Naive thymus-derived CD4-positive, alpha-beta T cell (primary cell): ENCODE data around the gene SMCHD1. TPM values are rescaled to one million over a fixed set of nuclear protein-coding genes. Genes with fewer than 3 reads are reported as not detected.

ENCODE experiments used
- ATAC-seq: fragments of 150-1000 bp; cut with Tn5 transposase; 2 replicates; pipeline ENCODE4 v1.10.0; 2021; ENCODE audit warnings: mild to moderate bottlenecking, moderate library complexity
- CTCF ChIA-PET: fragments of 350-600 bp; sonication (Branson Sonifier 250); formaldehyde crosslinking; loops from one replicate; lab custom pipeline; 2021; ENCODE audit warnings: antibody characterized with exemption; lab: Charles Lee
- POLR2A ChIA-PET: fragments of 350-600 bp; sonication (Branson Sonifier 250); formaldehyde crosslinking; loops from one replicate; lab custom pipeline; 2021; ENCODE audit warnings: antibody characterized with exemption, inconsistent platforms; lab: Charles Lee
- DNase-seq, 9 donors: peaks; one replicate each; pipeline versions ENCODE4 v3.0.0 to v3.0.0-alpha.2; 2020 to 2022; ENCODE audit warnings: mixed read lengths in 1 of 9
- H3K27ac ChIP-seq: one replicate; pipeline ENCODE4 v1.7.0; 2013; ENCODE audit warnings: mild to moderate bottlenecking, low read depth, low read length, moderate library complexity
- H3K27me3 ChIP-seq, 2 donors: one replicate each; pipeline ENCODE4 v1.7.0; 2013; ENCODE audit warnings: low read length in 2 of 2, mild to moderate bottlenecking in 2 of 2, moderate library complexity in 2 of 2; ENCODE audit not compliant: control insufficient read depth in 2 of 2, insufficient read depth in 2 of 2
- H3K36me3 ChIP-seq, 3 experiments: 1 replicate in 2 of 3; 2 replicates in 1 of 3; pipeline ENCODE4 v1.7.0; 2013; ENCODE audit warnings: low read length in 3 of 3, mild to moderate bottlenecking in 3 of 3, moderate library complexity in 1 of 3; ENCODE audit not compliant: insufficient read depth in 3 of 3, control insufficient read depth in 2 of 3
- H3K4me1 ChIP-seq, 2 donors: one replicate each; pipeline ENCODE4 v1.7.0; 2013; ENCODE audit warnings: low read length in 2 of 2, mild to moderate bottlenecking in 2 of 2, moderate library complexity in 1 of 2; ENCODE audit not compliant: control insufficient read depth in 2 of 2, insufficient read depth in 2 of 2
- H3K4me3 ChIP-seq: 2 replicates; pipeline ENCODE4 v1.7.0; 2013; ENCODE audit warnings: mild to moderate bottlenecking, low read length
- H3K9me3 ChIP-seq, 3 experiments: 1 replicate in 2 of 3; 2 replicates in 1 of 3; pipeline ENCODE4 v1.7.0; 2013; ENCODE audit warnings: low read length in 3 of 3; ENCODE audit not compliant: control insufficient read depth in 2 of 3
- H3K27ac Mint-ChIP-seq, 9 donors: one replicate each; pipeline ENCODE4 v1.8.0; 2020 to 2022; ENCODE audit warnings: mixed read lengths in 9 of 9, mild to moderate bottlenecking in 8 of 9, moderate library complexity in 5 of 9, inconsistent platforms in 2 of 9
- H3K27me3 Mint-ChIP-seq, 5 donors: one replicate each; pipeline ENCODE4 v1.8.0; 2021 to 2022; ENCODE audit warnings: mixed read lengths in 5 of 5, mild to moderate bottlenecking in 1 of 5
- H3K36me3 Mint-ChIP-seq, 5 donors: one replicate each; pipeline ENCODE4 v1.8.0; 2020 to 2022; ENCODE audit warnings: mixed read lengths in 5 of 5, mild to moderate bottlenecking in 3 of 5, inconsistent platforms in 1 of 5
- H3K4me1 Mint-ChIP-seq, 7 donors: one replicate each; pipeline ENCODE4 v1.8.0; 2020 to 2022; ENCODE audit warnings: mixed read lengths in 7 of 7, mild to moderate bottlenecking in 3 of 7, inconsistent platforms in 1 of 7
- H3K4me3 Mint-ChIP-seq, 10 donors: one replicate each; pipeline ENCODE4 v1.8.0; 2020 to 2022; ENCODE audit warnings: mild to moderate bottlenecking in 10 of 10, mixed read lengths in 10 of 10, moderate library complexity in 6 of 10, inconsistent platforms in 2 of 10
- H3K9me3 Mint-ChIP-seq, 11 donors: one replicate each; pipeline ENCODE4 v1.8.0; 2020 to 2022; ENCODE audit warnings: mixed read lengths in 11 of 11, mild to moderate bottlenecking in 4 of 11, inconsistent platforms in 1 of 11, moderate library complexity in 1 of 11
- intact Hi-C, 2 donors: fragments of 100-400 bp; cut with micrococcal nuclease; formaldehyde crosslinking; loops; one replicate each; pipeline ENCODE4 v1.15.1; 2023
- polyA plus RNA-seq, 2 donors: library from polyadenylated mRNA; unstranded; fragments of 300-500 nt; fragmentation: Illumina TruSeq; gene quantifications; one replicate each; pipeline ENCODE4 v1.2.3, GENCODE V29; 2021
- total RNA-seq, 6 experiments: library from RNA in 5 of 6; stranded (reverse) in 5 of 6; gene quantifications; 1 replicate in 5 of 6; 2 replicates in 1 of 6; pipeline ENCODE4 v1.2.3 and lab custom pipeline; 2021 to 2026

The SMCHD1 gene
- total and polyA plus RNA-seq, 7 experiments from 2014 or later: 41.4 to 305 (median 234) TPM

DNA sequence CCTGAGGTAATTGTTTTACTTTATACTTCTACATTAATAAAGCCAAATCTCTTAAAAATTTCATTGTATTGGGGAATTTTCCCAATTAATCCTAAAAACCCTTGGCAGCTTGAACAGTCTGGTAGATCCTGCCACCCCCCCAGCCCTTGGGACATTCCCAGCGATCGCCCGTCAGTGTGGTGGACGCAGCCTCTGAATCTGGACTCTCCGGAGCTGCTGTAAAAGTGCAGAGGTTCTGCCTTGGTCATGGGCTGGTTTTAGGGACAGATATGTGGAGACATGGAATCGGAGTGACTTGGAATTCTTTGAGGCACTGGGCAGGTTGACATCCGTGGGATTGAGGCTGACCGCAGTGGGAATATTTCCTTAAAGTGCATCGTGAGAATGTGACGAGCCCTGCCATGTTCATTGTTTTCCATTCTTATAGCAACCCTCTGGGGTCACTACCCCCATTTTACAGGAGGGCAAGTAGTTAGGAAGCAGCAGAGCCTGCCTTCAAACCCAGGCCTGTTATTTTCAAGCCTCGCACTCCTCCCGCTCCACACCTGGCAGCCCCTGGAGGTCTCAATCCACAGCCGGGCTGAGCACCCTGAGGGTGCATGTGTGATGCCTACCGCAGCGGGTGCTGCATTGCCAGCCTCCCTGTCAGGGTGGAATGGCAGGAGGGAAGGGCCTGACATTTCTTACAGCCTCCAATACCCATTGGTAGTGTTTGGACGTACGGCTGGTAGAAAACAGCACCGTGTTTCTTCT, 197.8 kb downstream of the SMCHD1 start:
- Mint-ChIP-seq H3K4me1 (peaks cover 8 to 25% (median 19%) of the 10 kb centered on the region in 7 donors), H3K27ac (no peak overlapping the region), H3K4me3 (no peak overlapping the region), H3K36me3 (peaks cover 0 to 5% (median 0%) of the 10 kb centered on the region in 5 donors), H3K27me3 (peaks cover 17 to 36% (median 35%) of the 10 kb centered on the region in 5 donors), H3K9me3 (peaks cover 0 to 3% (median 0%) of the 10 kb centered on the region in 11 donors)
- Histone ChIP-seq H3K36me3 (no peaks in the 10 kb centered on the region), H3K9me3 (no peaks in the 10 kb centered on the region), H3K27me3 (peaks cover 6 to 15% of the 10 kb centered on the region in 2 donors), H3K4me1 (peaks cover 0 to 11% of the 10 kb centered on the region in 2 donors), H3K4me3 (no peak overlapping the region), H3K27ac (no peak overlapping the region)
- ATAC-seq: no peak
- no peak for DNase-seq
- POLR2A ChIA-PET: interaction anchor here (0.8 kb wide), 1 partner anchor 22 kb away, joined by 3 read pairs; no protein-coding TSS in a partner anchor
- intact Hi-C loops: no loop called here
- CTCF ChIA-PET: no interaction called here

DNA sequence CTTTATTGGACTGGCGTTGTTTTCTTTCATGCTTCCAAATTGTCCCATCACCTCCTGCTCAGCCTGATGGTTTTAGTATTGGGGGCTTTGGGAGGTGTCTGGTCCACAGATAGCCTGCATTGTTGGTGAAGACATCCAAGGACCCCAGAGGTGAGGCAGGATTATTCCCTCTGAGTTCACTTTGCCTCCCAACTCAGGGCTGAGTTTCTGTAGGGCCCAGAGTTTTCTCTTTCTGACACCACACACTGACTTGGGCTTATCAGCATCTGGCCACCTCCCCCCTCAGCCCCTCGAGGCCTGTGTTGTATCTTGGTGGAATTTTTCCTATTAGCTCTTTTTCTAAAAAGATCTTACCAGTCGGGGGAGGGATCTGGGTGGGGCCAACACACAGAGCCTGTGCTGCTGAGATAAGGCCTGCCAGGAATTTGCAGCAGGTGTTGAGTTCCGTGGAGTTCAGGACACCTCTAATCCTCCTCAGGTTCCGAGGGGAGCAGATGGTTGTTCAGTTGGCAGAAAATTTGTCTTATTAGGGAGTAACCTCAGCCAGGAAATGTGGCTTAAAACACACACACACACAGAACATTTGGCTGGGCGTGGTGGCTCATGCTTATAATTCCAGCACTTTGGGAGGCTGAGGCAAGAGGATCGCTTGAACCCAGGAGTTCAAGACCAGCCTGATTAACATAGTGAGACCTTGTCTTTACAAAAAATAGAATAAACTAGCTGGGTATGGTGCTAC, 198.6 kb downstream of the SMCHD1 start:
- no peaks in the 10 kb centered on the region for H3K36me3 ChIP-seq
- ChIA-PET CTCF (no interaction called here), POLR2A (no interaction called here)

More for the DNA sequence above, 198.6 kb downstream of the SMCHD1 start:
- Mint-ChIP-seq H3K27me3 (peaks cover 9 to 29% (median 28%) of the 10 kb centered on the region in 5 donors), H3K27ac (no peak overlapping the region), H3K9me3 (peaks cover 0 to 3% (median 0%) of the 10 kb centered on the region in 11 donors), H3K36me3 (peaks cover 0 to 5% (median 0%) of the 10 kb centered on the region in 5 donors), H3K4me3 (no peak overlapping the region), H3K4me1 (peaks cover 7 to 17% (median 14%) of the 10 kb centered on the region in 7 donors)
- no peak overlapping the region for H3K4me3 ChIP-seq
- no peaks in the 10 kb centered on the region for H3K9me3 ChIP-seq
- H3K4me1 ChIP-seq: peaks cover 0 to 3% of the 10 kb centered on the region in 2 donors
- no peak for ATAC-seq
- no peak for DNase-seq
- peaks cover 0 to 15% of the 10 kb centered on the region in 2 donors for H3K27me3 ChIP-seq
- intact Hi-C loops: no loop called here
- H3K27ac ChIP-seq: no peak overlapping the region

Other genes with a start within 250 kb of the SMCHD1 start
- gene METTL4, start 84.2 kb upstream of the SMCHD1 start, total RNA-seq: 10 to 100 TPM; 13.8 to 32.5 (median 22.8) TPM
- 10 to 100 TPM; 12.0 to 18.7 TPM for gene METTL4, start 84.2 kb upstream of the SMCHD1 start, polyA plus RNA-seq
- 10 to 100 TPM in 1 of 5 experiments, 1 to 10 TPM in 4; 2.4 to 53.6 (median 2.7) TPM for gene NDC80, start 84.2 kb upstream of the SMCHD1 start, total RNA-seq
- gene NDC80, start 84.2 kb upstream of the SMCHD1 start, polyA plus RNA-seq: 1 to 10 TPM; 1.3 to 2.4 TPM
- gene EMILIN2, start 191.3 kb downstream of the SMCHD1 start, total RNA-seq: 10 to 100 TPM in 3 of 5 experiments, 1 to 10 TPM in 2; 6.2 to 51.1 (median 16.9) TPM
- gene EMILIN2, start 191.3 kb downstream of the SMCHD1 start, polyA plus RNA-seq: 1 to 10 TPM; 2.9 to 3.4 TPM